Thyroid gland (tissue), 4 donors: ENCODE measurements around the gene TRIM37.

ENCODE experiments used
- CTCF ChIP-seq, 6 experiments: fragments of 200-600 bp in 3 of 6; fragments of 450-650 bp in 3 of 6; sonication (generic) in 3 of 6; IDR thresholded peaks; one replicate each; pipeline ENCODE4 v1.5.1; 2016 to 2019; ENCODE audit warnings: antibody characterized with exemption in 6 of 6, mild to moderate bottlenecking in 2 of 6, inconsistent platforms in 1 of 6, moderate library complexity in 1 of 6
- POLR2A ChIP-seq, 2 donors: fragments of 450-650 bp; IDR thresholded peaks; one replicate each; pipeline ENCODE4 v1.6.1; 2017; ENCODE audit warnings: antibody characterized with exemption in 2 of 2, mild to moderate bottlenecking in 2 of 2, moderate library complexity in 1 of 2

DNA sequence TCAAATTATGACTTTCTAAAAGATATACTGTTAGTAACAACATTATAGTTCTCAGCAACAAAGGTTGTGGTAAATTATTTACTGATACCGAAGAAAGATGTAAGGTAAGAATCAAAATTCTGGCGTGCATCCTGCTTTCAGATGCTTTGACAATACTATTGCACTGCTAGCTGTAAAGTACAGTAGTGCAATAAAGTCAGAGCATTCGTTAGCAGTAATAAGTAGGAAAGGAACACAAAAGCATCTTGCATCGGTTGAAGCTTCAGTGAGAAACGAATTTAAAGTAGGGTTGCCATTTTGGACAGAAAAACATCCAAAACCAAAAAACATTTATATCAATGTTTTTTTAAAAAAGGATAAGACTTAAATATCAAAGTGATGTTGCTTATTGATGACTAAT lies 44.3 kb upstream of the TRIM37 start:
- TF ChIP-seq CTCF (IDR thresholded peaks at IDR 0.05) = no peak
- TF ChIP-seq POLR2A (IDR thresholded peaks at IDR 0.05) = no peak
